A549 (cell line): ENCODE measurements around the gene TP53RK. TPM values are rescaled to one million over a fixed set of nuclear protein-coding genes. Genes with fewer than 3 reads are reported as not detected.
A peak's percentile ranks its signal among the peaks of the same experiment; 100 is the strongest.

ENCODE experiments used
- ATAC-seq, 2 experiments: fragments of 200-7000 bp in 1 of 2; fragments of >200 bp in 1 of 2; cut with Nextera tagmentation in 1 of 2; cut with Tn5 transposase in 1 of 2; 3 replicates each; pipeline versions ENCODE4 v1.8.0 to v1.9.1; 2018 to 2020; ENCODE audit warnings: mild to moderate bottlenecking in 1 of 2, moderate library complexity in 1 of 2
- CTCF ChIA-PET: fragments of 300-600 bp; sonication (Branson Sonifier 250); formaldehyde crosslinking; extraction: SDS; loops from one replicate; lab custom pipeline; 2021; ENCODE audit warnings: antibody characterized with exemption, inconsistent platforms; lab: Yijun Ruan, JAX
- POLR2A ChIA-PET: fragments of 350-600 bp; formaldehyde crosslinking; extraction: SDS; loops from one replicate; lab custom pipeline; 2021; ENCODE audit warnings: antibody characterized with exemption, inconsistent platforms; lab: Yijun Ruan, JAX
- DNase-seq, 2 experiments: peaks; one replicate each; pipeline versions ENCODE4 v3.0.0 to v3.0.0-alpha.2; 2011 to 2016; ENCODE audit warnings: low read depth in 1 of 2, low spot score in 1 of 2
- FAIRE-seq: peaks from 2 replicates; lab custom pipeline; 2011; peaks lifted over from hg19 to GRCh38; lab: Jason Lieb, UNC
- H3K27ac ChIP-seq, 2 experiments: fragments of >200 bp; sonication (Bioruptor Twin); formaldehyde crosslinking; 3 replicates each; pipeline ENCODE4 v1.5.1; 2016 to 2017
- H3K4me1 ChIP-seq: fragments of >200 bp; sonication (Bioruptor Twin); formaldehyde crosslinking; 3 replicates; pipeline ENCODE4 v1.6.1; 2016
- H3K4me2 ChIP-seq: fragments of >200 bp; sonication (Bioruptor Twin); formaldehyde crosslinking; 3 replicates; pipeline ENCODE4 v1.6.1; 2016
- H3K4me3 ChIP-seq: fragments of >200 bp; sonication (Bioruptor Twin); formaldehyde crosslinking; 3 replicates; pipeline ENCODE4 v1.5.1; 2016
- H3K9me3 ChIP-seq: fragments of >200 bp; sonication (Bioruptor Twin); formaldehyde crosslinking; 3 replicates; pipeline ENCODE4 v1.6.1; 2016
- BCL3 ChIP-seq: fragments of >200 bp; sonication (Bioruptor Twin); formaldehyde crosslinking; IDR thresholded peaks from 3 replicates; pipeline ENCODE4 v1.6.1; 2016
- CBX8 ChIP-seq: fragments of 200-600 bp; sonication (generic); IDR thresholded peaks from 2 replicates; pipeline ENCODE4 v1.6.1; 2016
- CTCF ChIP-seq: fragments of >200 bp; sonication (Bioruptor Twin); formaldehyde crosslinking; IDR thresholded peaks from 3 replicates; pipeline ENCODE4 v1.5.1; 2016
- EP300 ChIP-seq, 2 experiments: fragments of >200 bp; sonication (Bioruptor Twin); formaldehyde crosslinking; IDR thresholded peaks; 2 replicates in 1 of 2; 3 replicates in 1 of 2; pipeline ENCODE4 v1.6.1; 2016 to 2017
- GATA3 ChIP-seq: IDR thresholded peaks from 2 replicates; pipeline ENCODE4 v1.6.1; 2012; ENCODE audit warnings: borderline replicate concordance
- HDAC2 ChIP-seq: fragments of 200-600 bp; sonication (generic); IDR thresholded peaks from 2 replicates; pipeline ENCODE4 v1.6.1; 2016
- HEYL ChIP-seq: fragments of 250-450 bp; sonication (Bioruptor Pico); IDR thresholded peaks from 2 replicates; pipeline ENCODE4 v1.8.0; 2021; ENCODE audit warnings: mild to moderate bottlenecking, moderate library complexity
- HOXA7 ChIP-seq: fragments of 250-450 bp; sonication (Bioruptor Pico); IDR thresholded peaks from 2 replicates; pipeline ENCODE4 v1.5.0; 2020; ENCODE audit warnings: mild to moderate bottlenecking, moderate library complexity
- HOXB5 ChIP-seq: fragments of 250-450 bp; sonication (Bioruptor Pico); IDR thresholded peaks from 2 replicates; pipeline ENCODE4 v1.5.0; 2020; ENCODE audit warnings: mild to moderate bottlenecking, moderate library complexity
- JUN ChIP-seq, 2 experiments: fragments of >200 bp; sonication (Bioruptor Twin); formaldehyde crosslinking; IDR thresholded peaks; 2 replicates in 1 of 2; 3 replicates in 1 of 2; pipeline ENCODE4 v1.6.1; 2016 to 2017
- JUNB ChIP-seq: fragments of >200 bp; sonication (Bioruptor Twin); formaldehyde crosslinking; IDR thresholded peaks from 2 replicates; pipeline ENCODE4 v1.6.1; 2016
- MAFK ChIP-seq: fragments of 450-650 bp; IDR thresholded peaks from 2 replicates; pipeline ENCODE4 v1.6.1; 2014; ENCODE audit not compliant: partially characterized antibody
- NFE2L2 ChIP-seq: fragments of 150-350 bp; conservative IDR thresholded peaks from 2 replicates; pipeline ENCODE4 v1.6.1; 2014; ENCODE audit warnings: low read length
- PBX3 ChIP-seq: IDR thresholded peaks from 2 replicates; pipeline ENCODE4 v1.6.1; 2012
- RAD21 ChIP-seq, 2 experiments: fragments of >200 bp in 1 of 2; sonication (Bioruptor Twin) in 1 of 2; formaldehyde crosslinking in 1 of 2; IDR thresholded peaks in 1 of 2; conservative IDR thresholded peaks in 1 of 2; 2 replicates in 1 of 2; 3 replicates in 1 of 2; pipeline ENCODE4 v1.6.1; 2012 to 2018; ENCODE audit warnings: inconsistent platforms in 1 of 2
- RFX5 ChIP-seq: fragments of 450-650 bp; IDR thresholded peaks from 2 replicates; pipeline ENCODE4 v1.7.1; 2014; ENCODE audit warnings: antibody characterized with exemption, mild to moderate bottlenecking, moderate library complexity
- RNF2 ChIP-seq: fragments of 200-600 bp; sonication (generic); IDR thresholded peaks from 2 replicates; pipeline ENCODE4 v1.6.1; 2016; ENCODE audit warnings: low read depth, mild to moderate bottlenecking, antibody characterized with exemption, moderate library complexity, borderline replicate concordance
- SMC3 ChIP-seq: fragments of >200 bp; sonication (Bioruptor Twin); formaldehyde crosslinking; IDR thresholded peaks from 3 replicates; pipeline ENCODE4 v1.6.1; 2018; ENCODE audit warnings: inconsistent platforms
- SREBF2 ChIP-seq: fragments of 450-650 bp; IDR thresholded peaks from 2 replicates; pipeline ENCODE4 v1.6.1; 2014; ENCODE audit warnings: mild to moderate bottlenecking, moderate library complexity
- TFCP2L1 ChIP-seq: fragments of 250-450 bp; sonication (Bioruptor Pico); IDR thresholded peaks from 2 replicates; pipeline ENCODE4 v1.5.0; 2021; ENCODE audit warnings: mild to moderate bottlenecking
- ZNF302 ChIP-seq: fragments of 250-450 bp; sonication (Bioruptor Pico); IDR thresholded peaks from 2 replicates; pipeline ENCODE4 v1.9.0; 2021; ENCODE audit warnings: inconsistent platforms, mild to moderate bottlenecking, moderate library complexity
- WGBS: methylation state at CpG from one replicate; pipeline ENCODE4 v1.1.6; 2017; ENCODE audit errors: missing lambda C conversion rate; 5-methylcytosine and 5-hydroxymethylcytosine counted together
- polyA plus RNA-seq, 4 experiments: library from polyadenylated mRNA; depleted of rRNA in 3 of 4; stranded (reverse); fragments of >200 nt; fragmentation: RNase III in 1 of 4; extraction: RNeasy Plus Mini Kit Qiagen cat#74134 plus additional on column Dnase treatment in 1 of 4; gene quantifications; 2 replicates in 3 of 4; 3 replicates in 1 of 4; pipeline ENCODE4 v1.2.3, GENCODE V29; 2011 to 2017

TP53RK gene
- polyA plus RNA-seq, 2 of the 4 experiments (the other 2 are of a cell fraction) = 9.8 to 11.8 TPM

DNA sequence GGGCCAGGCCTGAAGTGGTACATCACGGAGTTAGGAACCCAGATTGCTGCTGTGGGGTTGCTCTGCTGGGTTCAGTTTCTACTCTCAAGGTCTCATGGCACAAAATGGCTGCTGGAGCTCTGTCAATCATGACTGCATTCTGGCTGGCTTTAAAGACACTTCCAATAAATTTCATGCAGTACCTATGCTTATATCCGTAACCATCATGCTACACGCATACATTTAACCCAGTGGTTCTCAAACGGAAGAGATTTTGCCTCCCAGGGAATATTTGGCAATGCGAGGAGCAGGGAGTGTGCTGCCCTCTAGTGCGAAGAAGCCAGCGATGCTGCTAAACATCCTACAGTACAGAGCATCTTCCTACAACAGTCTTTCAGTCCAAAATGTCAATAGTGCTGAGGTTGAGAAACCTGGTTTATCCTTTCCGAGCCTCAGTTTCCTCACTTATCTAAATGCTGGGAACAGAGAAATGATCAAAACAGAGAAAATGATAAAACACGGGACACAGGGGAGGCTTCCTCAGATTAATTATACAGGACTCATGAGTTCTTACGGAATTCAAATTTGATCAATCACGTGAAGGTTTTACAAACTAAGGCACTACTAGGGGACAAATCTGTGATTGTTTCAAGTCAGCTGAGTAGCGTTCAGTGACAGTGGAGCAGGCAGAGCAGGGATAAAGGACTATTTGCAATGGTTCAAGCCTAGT lies 10.6 kb upstream of the TP53RK start:
- Histone ChIP-seq H3K4me3 (no peak overlapping the region), H3K4me2 (no peak overlapping the region), H3K4me1 (no peaks in the 10 kb centered on the region), H3K27ac (no peak overlapping the region), H3K9me3 (no peaks in the 10 kb centered on the region)
- 36% methylated on average over 12 of the region's 12 CpGs for WGBS
- peak; percentile 49 to 86; a peak in 4 of 6 replicates for ATAC-seq
- TF ChIP-seq HDAC2 (no peak), CBX8 (no peak), CTCF (peak; percentile 47), ZNF302 (CRISPR knock-in tag) (no peak), RAD21 (conservative IDR thresholded peaks at IDR 0.05 in 1 of 2, IDR thresholded peaks at IDR 0.05 in 1 of 2) (peak in 1 of 2 experiments; percentile 54; a peak in 3 of 5 replicates), EP300 (IDR thresholded peaks at IDR 0.05) (no peak), JUNB (no peak), PBX3 (no peak)
- DNase-seq = peak in 1 of 2 experiments; percentile 35
- POLR2A ChIA-PET = no interaction called here
- CTCF ChIA-PET = interaction anchor here (2.4 kb wide), 1 partner anchor 11 kb away, joined by 6 read pairs; the partner anchor contains the start of gene TP53RK
- FAIRE-seq = no peak

GRCh38 chr20:46698788-46699187 lies 9.5 kb upstream of the TP53RK start:
- Histone ChIP-seq H3K27ac (no peak overlapping the region), H3K9me3 (no peaks in the 10 kb centered on the region), H3K4me2 (no peak overlapping the region), H3K4me3 (no peak overlapping the region), H3K4me1 (no peaks in the 10 kb centered on the region)
- DNase-seq (no peak), ATAC-seq (no peak), FAIRE-seq (no peak)
- TF ChIP-seq HOXA7 (CRISPR knock-in tag) = no peak
- TF ChIP-seq GATA3 = no peak
- TF ChIP-seq MAFK = no peak
- no peak for TF ChIP-seq HDAC2
- TF ChIP-seq HEYL (CRISPR knock-in tag) = no peak
- TF ChIP-seq NFE2L2 = no peak
- TF ChIP-seq ZNF302 (CRISPR knock-in tag) = no peak
- no peak for TF ChIP-seq SREBF2
- TF ChIP-seq HOXB5 (CRISPR knock-in tag) = no peak
- TF ChIP-seq BCL3 = no peak
- TF ChIP-seq RNF2 = no peak
- no peak for TF ChIP-seq JUN (IDR thresholded peaks at IDR 0.05)
- no peak for TF ChIP-seq SMC3
- TF ChIP-seq TFCP2L1 (CRISPR knock-in tag) = no peak
- TF ChIP-seq RFX5 = no peak
- POLR2A ChIA-PET = no interaction called here
- WGBS = 35% methylated on average over 2 of the region's 2 CpGs
- CTCF ChIA-PET = interaction anchor here (2.4 kb wide), 1 partner anchor 10 kb away, joined by 6 read pairs; the partner anchor contains the start of gene TP53RK
